Measurements from ENCODE around the gene AKT1S1. TPM values are rescaled to one million over a fixed set of nuclear protein-coding genes. Genes with fewer than 3 reads are reported as not detected.

Gene AKT1S1
- total and polyA plus RNA-seq, 2 of the 13 experiments (the other 11 are each of a cell fraction or from before 2014, with no cell fraction given) = 13.5 to 27.8 TPM

DNA sequence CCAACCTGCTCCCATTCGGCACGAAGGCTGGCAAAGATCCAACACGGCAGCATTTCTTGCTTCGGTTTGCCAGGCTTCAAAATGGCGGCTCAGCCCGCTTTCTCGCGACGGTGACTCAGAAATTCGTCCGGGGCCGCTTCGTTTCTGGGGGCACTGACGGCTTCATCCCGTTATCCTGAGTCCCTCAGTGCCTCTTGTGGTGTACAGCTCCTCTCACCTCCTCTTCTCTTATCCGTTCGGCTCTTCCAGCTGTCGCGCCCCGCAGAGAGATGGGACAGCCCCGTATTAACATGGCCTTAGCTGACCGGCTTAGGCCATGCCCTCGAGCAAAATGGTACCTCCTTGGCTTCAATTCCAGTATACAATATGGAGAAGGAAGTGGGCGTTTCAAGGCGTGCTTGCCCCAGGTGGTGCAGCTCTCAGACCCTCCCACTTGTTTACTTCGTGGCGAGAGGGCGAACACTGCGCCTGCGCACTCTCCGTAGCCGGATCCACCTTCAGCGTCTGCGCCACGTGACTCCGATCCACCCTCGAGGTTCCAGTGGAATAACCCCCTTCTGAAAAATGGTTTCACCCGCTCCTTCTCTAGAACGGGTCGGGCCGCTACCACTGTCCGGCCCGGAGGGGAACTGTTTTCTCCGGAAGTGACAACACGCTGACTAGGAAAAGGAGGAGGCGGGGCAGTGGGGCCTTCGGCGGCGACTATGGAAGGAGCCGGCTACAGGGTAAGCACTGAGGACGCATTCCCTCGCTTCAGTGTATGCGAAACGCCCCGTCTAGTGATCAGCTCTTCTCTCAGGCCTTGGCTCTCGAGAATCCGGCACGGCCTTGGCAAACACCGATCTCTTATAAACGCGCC is at the start of gene AKT1S1, which contains the start of gene TBC1D17 (continued):
- TF ChIP-seq, protein P1, sequence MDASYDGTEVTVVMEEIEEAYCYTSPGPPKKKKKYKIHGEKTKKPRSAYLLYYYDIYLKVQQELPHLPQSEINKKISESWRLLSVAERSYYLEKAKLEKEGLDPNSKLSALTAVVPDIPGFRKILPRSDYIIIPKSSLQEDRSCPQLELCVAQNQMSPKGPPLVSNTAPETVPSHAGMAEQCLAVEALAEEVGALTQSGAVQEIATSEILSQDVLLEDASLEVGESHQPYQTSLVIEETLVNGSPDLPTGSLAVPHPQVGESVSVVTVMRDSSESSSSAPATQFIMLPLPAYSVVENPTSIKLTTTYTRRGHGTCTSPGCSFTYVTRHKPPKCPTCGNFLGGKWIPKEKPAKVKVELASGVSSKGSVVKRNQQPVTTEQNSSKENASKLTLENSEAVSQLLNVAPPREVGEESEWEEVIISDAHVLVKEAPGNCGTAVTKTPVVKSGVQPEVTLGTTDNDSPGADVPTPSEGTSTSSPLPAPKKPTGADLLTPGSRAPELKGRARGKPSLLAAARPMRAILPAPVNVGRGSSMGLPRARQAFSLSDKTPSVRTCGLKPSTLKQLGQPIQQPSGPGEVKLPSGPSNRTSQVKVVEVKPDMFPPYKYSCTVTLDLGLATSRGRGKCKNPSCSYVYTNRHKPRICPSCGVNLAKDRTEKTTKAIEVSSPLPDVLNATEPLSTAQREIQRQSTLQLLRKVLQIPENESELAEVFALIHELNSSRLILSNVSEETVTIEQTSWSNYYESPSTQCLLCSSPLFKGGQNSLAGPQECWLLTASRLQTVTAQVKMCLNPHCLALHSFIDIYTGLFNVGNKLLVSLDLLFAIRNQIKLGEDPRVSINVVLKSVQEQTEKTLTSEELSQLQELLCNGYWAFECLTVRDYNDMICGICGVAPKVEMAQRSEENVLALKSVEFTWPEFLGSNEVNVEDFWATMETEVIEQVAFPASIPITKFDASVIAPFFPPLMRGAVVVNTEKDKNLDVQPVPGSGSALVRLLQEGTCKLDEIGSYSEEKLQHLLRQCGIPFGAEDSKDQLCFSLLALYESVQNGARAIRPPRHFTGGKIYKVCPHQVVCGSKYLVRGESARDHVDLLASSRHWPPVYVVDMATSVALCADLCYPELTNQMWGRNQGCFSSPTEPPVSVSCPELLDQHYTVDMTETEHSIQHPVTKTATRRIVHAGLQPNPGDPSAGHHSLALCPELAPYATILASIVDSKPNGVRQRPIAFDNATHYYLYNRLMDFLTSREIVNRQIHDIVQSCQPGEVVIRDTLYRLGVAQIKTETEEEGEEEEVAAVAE (CRISPR knock-in tag; IDR thresholded peaks at IDR 0.05; ENCODE audit: borderline replicate concordance) = peak; percentile 21; the same call in 1 of the 2 replicates
- TF ChIP-seq, protein P2, sequence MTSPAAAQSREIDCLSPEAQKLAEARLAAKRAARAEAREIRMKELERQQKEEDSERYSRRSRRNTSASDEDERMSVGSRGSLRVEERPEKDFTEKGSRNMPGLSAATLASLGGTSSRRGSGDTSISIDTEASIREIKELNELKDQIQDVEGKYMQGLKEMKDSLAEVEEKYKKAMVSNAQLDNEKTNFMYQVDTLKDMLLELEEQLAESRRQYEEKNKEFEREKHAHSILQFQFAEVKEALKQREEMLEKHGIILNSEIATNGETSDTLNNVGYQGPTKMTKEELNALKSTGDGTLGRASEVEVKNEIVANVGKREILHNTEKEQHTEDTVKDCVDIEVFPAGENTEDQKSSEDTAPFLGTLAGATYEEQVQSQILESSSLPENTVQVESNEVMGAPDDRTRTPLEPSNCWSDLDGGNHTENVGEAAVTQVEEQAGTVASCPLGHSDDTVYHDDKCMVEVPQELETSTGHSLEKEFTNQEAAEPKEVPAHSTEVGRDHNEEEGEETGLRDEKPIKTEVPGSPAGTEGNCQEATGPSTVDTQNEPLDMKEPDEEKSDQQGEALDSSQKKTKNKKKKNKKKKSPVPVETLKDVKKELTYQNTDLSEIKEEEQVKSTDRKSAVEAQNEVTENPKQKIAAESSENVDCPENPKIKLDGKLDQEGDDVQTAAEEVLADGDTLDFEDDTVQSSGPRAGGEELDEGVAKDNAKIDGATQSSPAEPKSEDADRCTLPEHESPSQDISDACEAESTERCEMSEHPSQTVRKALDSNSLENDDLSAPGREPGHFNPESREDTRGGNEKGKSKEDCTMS (CRISPR knock-in tag; conservative IDR thresholded peaks at IDR 0.05) = no peak
- TF ChIP-seq, protein P3, sequence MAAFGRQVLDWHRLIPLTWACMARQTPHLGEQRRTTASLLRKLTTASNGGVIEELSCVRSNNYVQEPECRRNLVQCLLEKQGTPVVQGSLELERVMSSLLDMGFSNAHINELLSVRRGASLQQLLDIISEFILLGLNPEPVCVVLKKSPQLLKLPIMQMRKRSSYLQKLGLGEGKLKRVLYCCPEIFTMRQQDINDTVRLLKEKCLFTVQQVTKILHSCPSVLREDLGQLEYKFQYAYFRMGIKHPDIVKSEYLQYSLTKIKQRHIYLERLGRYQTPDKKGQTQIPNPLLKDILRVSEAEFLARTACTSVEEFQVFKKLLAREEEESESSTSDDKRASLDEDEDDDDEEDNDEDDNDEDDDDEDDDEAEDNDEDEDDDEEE (CRISPR knock-in tag; IDR thresholded peaks at IDR 0.05) = no peak
- TF ChIP-seq, protein P4, sequence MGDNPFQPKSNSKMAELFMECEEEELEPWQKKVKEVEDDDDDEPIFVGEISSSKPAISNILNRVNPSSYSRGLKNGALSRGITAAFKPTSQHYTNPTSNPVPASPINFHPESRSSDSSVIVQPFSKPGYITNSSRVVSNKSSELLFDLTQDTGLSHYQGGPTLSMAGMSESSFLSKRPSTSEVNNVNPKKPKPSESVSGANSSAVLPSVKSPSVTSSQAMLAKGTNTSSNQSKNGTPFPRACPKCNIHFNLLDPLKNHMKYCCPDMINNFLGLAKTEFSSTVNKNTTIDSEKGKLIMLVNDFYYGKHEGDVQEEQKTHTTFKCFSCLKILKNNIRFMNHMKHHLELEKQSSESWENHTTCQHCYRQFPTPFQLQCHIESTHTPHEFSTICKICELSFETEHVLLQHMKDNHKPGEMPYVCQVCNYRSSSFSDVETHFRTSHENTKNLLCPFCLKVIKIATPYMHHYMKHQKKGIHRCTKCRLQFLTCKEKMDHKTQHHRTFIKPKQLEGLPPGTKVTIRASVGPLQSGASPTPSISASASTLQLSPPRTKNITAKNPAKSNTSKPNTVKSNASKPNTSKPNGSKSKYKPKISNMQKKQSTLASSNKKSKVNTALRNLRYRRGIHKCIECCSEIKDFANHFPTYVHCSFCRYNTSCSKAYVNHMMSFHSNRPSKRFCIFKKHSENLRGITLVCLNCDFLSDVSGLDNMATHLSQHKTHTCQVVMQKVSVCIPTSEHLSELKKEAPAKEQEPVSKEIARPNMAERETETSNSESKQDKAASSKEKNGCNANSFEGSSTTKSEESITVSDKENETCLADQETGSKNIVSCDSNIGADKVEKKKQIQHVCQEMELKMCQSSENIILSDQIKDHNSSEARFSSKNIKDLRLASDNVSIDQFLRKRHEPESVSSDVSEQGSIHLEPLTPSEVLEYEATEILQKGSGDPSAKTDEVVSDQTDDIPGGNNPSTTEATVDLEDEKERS (CRISPR knock-in tag; IDR thresholded peaks at IDR 0.05) = no peak; the same call in 1 of the 2 replicates
- TF ChIP-seq HNF4A (CRISPR knock-in tag; IDR thresholded peaks at IDR 0.05) (peak; percentile 1; the same call in 1 of the 2 replicates), STAT5B (CRISPR knock-in tag; IDR thresholded peaks at IDR 0.05) (no peak), ZNF24 (IDR thresholded peaks at IDR 0.05) (no peak), ZNF563 (CRISPR knock-in tag; IDR thresholded peaks at IDR 0.05) (peak; percentile 10; the same call in 1 of the 2 replicates), AHR (CRISPR knock-in tag; IDR thresholded peaks at IDR 0.05) (peak; percentile 75; the same call in 1 of the 2 replicates)
- TF ChIP-seq, protein P5, sequence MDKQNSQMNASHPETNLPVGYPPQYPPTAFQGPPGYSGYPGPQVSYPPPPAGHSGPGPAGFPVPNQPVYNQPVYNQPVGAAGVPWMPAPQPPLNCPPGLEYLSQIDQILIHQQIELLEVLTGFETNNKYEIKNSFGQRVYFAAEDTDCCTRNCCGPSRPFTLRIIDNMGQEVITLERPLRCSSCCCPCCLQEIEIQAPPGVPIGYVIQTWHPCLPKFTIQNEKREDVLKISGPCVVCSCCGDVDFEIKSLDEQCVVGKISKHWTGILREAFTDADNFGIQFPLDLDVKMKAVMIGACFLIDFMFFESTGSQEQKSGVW (CRISPR knock-in tag; IDR thresholded peaks at IDR 0.05; ENCODE audit: borderline replicate concordance) = no peak
- TF ChIP-seq, protein P6, sequence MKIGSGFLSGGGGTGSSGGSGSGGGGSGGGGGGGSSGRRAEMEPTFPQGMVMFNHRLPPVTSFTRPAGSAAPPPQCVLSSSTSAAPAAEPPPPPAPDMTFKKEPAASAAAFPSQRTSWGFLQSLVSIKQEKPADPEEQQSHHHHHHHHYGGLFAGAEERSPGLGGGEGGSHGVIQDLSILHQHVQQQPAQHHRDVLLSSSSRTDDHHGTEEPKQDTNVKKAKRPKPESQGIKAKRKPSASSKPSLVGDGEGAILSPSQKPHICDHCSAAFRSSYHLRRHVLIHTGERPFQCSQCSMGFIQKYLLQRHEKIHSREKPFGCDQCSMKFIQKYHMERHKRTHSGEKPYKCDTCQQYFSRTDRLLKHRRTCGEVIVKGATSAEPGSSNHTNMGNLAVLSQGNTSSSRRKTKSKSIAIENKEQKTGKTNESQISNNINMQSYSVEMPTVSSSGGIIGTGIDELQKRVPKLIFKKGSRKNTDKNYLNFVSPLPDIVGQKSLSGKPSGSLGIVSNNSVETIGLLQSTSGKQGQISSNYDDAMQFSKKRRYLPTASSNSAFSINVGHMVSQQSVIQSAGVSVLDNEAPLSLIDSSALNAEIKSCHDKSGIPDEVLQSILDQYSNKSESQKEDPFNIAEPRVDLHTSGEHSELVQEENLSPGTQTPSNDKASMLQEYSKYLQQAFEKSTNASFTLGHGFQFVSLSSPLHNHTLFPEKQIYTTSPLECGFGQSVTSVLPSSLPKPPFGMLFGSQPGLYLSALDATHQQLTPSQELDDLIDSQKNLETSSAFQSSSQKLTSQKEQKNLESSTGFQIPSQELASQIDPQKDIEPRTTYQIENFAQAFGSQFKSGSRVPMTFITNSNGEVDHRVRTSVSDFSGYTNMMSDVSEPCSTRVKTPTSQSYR (CRISPR knock-in tag; IDR thresholded peaks at IDR 0.05; ENCODE audit: borderline replicate concordance) = no peak
